ENCODE results near the gene SLU7.

SLU7 gene

GRCh38 chr5:160379511-160379910, 39.4 kb downstream of the SLU7 start:
- Histone ChIP-seq H3K18ac (ENCODE audit: low read length) (no peak overlapping the region), H3K4me2 (ENCODE audit: insufficient read depth, low read length, poor library complexity, severe bottlenecking) (no peak overlapping the region), H2AFZ (ENCODE audit: low read length) (no peak overlapping the region), H3K4me3 (ENCODE audit: low read length in 2 of 2) (no peak overlapping the region), H3K27ac (replicated peaks; ENCODE audit: low read length) (no peak overlapping the region), H3K27me3 (ENCODE audit: control insufficient read depth in 3 of 3, insufficient read depth in 3 of 3, low read depth in 1 of 3, low read length in 3 of 3) (no peaks in the 10 kb centered on the region), H3K23ac (ENCODE audit: low read depth, low read length, poor library complexity) (no peak overlapping the region), H2BK15ac (ENCODE audit: low read length) (no peak overlapping the region), H2BK12ac (ENCODE audit: low read length) (no peak overlapping the region), H3K14ac (ENCODE audit: low read length) (no peak overlapping the region), H2BK120ac (ENCODE audit: low read depth, low read length) (no peak overlapping the region), H3K9me3 (replicated peaks in 1 of 2; ENCODE audit: control insufficient read depth in 2 of 2, insufficient read depth in 1 of 2, low read depth in 1 of 2, low read length in 2 of 2) (no peaks in the 10 kb centered on the region), H2BK5ac (ENCODE audit: low read length) (no peak overlapping the region), H3K4ac (ENCODE audit: low read length) (no peak overlapping the region), H3K36me3 (replicated peaks in 1 of 2; ENCODE audit: control insufficient read depth in 2 of 2, insufficient read depth in 2 of 2, low read length in 2 of 2) (no peaks in the 10 kb centered on the region), H3K9ac (ENCODE audit: low read depth, low read length, poor library complexity) (no peak overlapping the region), H2AK5ac (ENCODE audit: low read depth, low read length) (no peak overlapping the region), H4K8ac (ENCODE audit: low read depth, low read length) (no peak overlapping the region), H4K91ac (ENCODE audit: low read depth, low read length, poor library complexity) (no peak overlapping the region), H3K4me1 (ENCODE audit: control insufficient read depth in 2 of 2, insufficient read depth in 1 of 2, low read depth in 1 of 2, low read length in 2 of 2) (peaks cover 0 to 7% of the 10 kb centered on the region in 2 donors), H3K79me1 (ENCODE audit: low read depth, low read length) (no peaks in the 10 kb centered on the region)
- DNase-seq (ENCODE audit: low spot score), result no peak
- WGBS, 2 donors (ENCODE audit: extremely low coverage in 2 of 2, insufficient read length in 2 of 2, insufficient replicate concordance in 1 of 2), result no CpG with 5 or more reads among the region's 4 CpGs

- H3K18ac ChIP-seq (ENCODE audit: low read length), result no peak overlapping the region
- H2BK5ac ChIP-seq (ENCODE audit: low read length), result no peak overlapping the region
- no peak overlapping the region for H2AFZ ChIP-seq (ENCODE audit: low read length)
- H4K91ac ChIP-seq (ENCODE audit: low read depth, low read length, poor library complexity), result no peak overlapping the region
- H3K14ac ChIP-seq (ENCODE audit: low read length), result no peak overlapping the region
- H2BK15ac ChIP-seq (ENCODE audit: low read length), result no peak overlapping the region
- no peak for DNase-seq (ENCODE audit: low spot score)
- WGBS, 2 donors (ENCODE audit: extremely low coverage in 2 of 2, insufficient read length in 2 of 2, insufficient replicate concordance in 1 of 2), result no CpG with 5 or more reads among the region's 2 CpGs
- no peak overlapping the region for H2AK5ac ChIP-seq (ENCODE audit: low read depth, low read length)
- H3K9me3 ChIP-seq (replicated peaks in 1 of 2; ENCODE audit: control insufficient read depth in 2 of 2, insufficient read depth in 1 of 2, low read depth in 1 of 2, low read length in 2 of 2), result no peaks in the 10 kb centered on the region
- H3K9ac ChIP-seq (ENCODE audit: low read depth, low read length, poor library complexity), result no peak overlapping the region
- H3K27me3 ChIP-seq (ENCODE audit: control insufficient read depth in 3 of 3, insufficient read depth in 3 of 3, low read depth in 1 of 3, low read length in 3 of 3), result no peaks in the 10 kb centered on the region
- H3K27ac ChIP-seq (replicated peaks; ENCODE audit: low read length), result no peak overlapping the region
- H3K79me1 ChIP-seq (ENCODE audit: low read depth, low read length), result no peaks in the 10 kb centered on the region
- no peak overlapping the region for H3K23ac ChIP-seq (ENCODE audit: low read depth, low read length, poor library complexity)
- no peak overlapping the region for H4K8ac ChIP-seq (ENCODE audit: low read depth, low read length)
- no peak overlapping the region for H3K4me2 ChIP-seq (ENCODE audit: insufficient read depth, low read length, poor library complexity, severe bottlenecking)
- H3K36me3 ChIP-seq (replicated peaks in 1 of 2; ENCODE audit: control insufficient read depth in 2 of 2, insufficient read depth in 2 of 2, low read length in 2 of 2), result no peaks in the 10 kb centered on the region
- peaks cover 0 to 7% of the 10 kb centered on the region in 2 donors for H3K4me1 ChIP-seq (ENCODE audit: control insufficient read depth in 2 of 2, insufficient read depth in 1 of 2, low read depth in 1 of 2, low read length in 2 of 2)
- no peak overlapping the region for H3K4me3 ChIP-seq (ENCODE audit: low read length in 2 of 2)
- no peak overlapping the region for H2BK120ac ChIP-seq (ENCODE audit: low read depth, low read length)
- no peak overlapping the region for H3K4ac ChIP-seq (ENCODE audit: low read length)
- H2BK12ac ChIP-seq (ENCODE audit: low read length), result no peak overlapping the region
These were observed 40.6 kb downstream of the SLU7 start for GRCh38 chr5:160378330-160378729.

GRCh38 chr5:160377651-160378050, 41.2 kb downstream of the SLU7 start:
- WGBS, 2 donors (ENCODE audit: extremely low coverage in 2 of 2, insufficient read length in 2 of 2, insufficient replicate concordance in 1 of 2), result no CpG with 5 or more reads among the region's 5 CpGs
- no peak overlapping the region for H4K91ac ChIP-seq (ENCODE audit: low read depth, low read length, poor library complexity)
- no peak overlapping the region for H3K4me2 ChIP-seq (ENCODE audit: insufficient read depth, low read length, poor library complexity, severe bottlenecking)
- no peaks in the 10 kb centered on the region for H3K36me3 ChIP-seq (replicated peaks in 1 of 2; ENCODE audit: control insufficient read depth in 2 of 2, insufficient read depth in 2 of 2, low read length in 2 of 2)
- H3K4me3 ChIP-seq (ENCODE audit: low read length in 2 of 2), result no peak overlapping the region
- H2BK12ac ChIP-seq (ENCODE audit: low read length), result no peak overlapping the region
- H2BK5ac ChIP-seq (ENCODE audit: low read length), result no peak overlapping the region
- H2BK15ac ChIP-seq (ENCODE audit: low read length), result no peak overlapping the region
- no peak for DNase-seq (ENCODE audit: low spot score)
- no peak overlapping the region for H3K23ac ChIP-seq (ENCODE audit: low read depth, low read length, poor library complexity)
- H2AK5ac ChIP-seq (ENCODE audit: low read depth, low read length), result no peak overlapping the region
- H2BK120ac ChIP-seq (ENCODE audit: low read depth, low read length), result no peak overlapping the region
- no peak overlapping the region for H3K14ac ChIP-seq (ENCODE audit: low read length)
- H4K8ac ChIP-seq (ENCODE audit: low read depth, low read length), result no peak overlapping the region
- no peak overlapping the region for H3K18ac ChIP-seq (ENCODE audit: low read length)
- no peaks in the 10 kb centered on the region for H3K79me1 ChIP-seq (ENCODE audit: low read depth, low read length)
- H3K9ac ChIP-seq (ENCODE audit: low read depth, low read length, poor library complexity), result no peak overlapping the region
- no peaks in the 10 kb centered on the region for H3K9me3 ChIP-seq (replicated peaks in 1 of 2; ENCODE audit: control insufficient read depth in 2 of 2, insufficient read depth in 1 of 2, low read depth in 1 of 2, low read length in 2 of 2)
- H3K27ac ChIP-seq (replicated peaks; ENCODE audit: low read length), result no peak overlapping the region
- peaks cover 0 to 7% of the 10 kb centered on the region in 2 donors for H3K4me1 ChIP-seq (ENCODE audit: control insufficient read depth in 2 of 2, insufficient read depth in 1 of 2, low read depth in 1 of 2, low read length in 2 of 2)
- H2AFZ ChIP-seq (ENCODE audit: low read length), result no peak overlapping the region
- no peak overlapping the region for H3K4ac ChIP-seq (ENCODE audit: low read length)
- H3K27me3 ChIP-seq (ENCODE audit: control insufficient read depth in 3 of 3, insufficient read depth in 3 of 3, low read depth in 1 of 3, low read length in 3 of 3), result no peaks in the 10 kb centered on the region

- Histone ChIP-seq H2AK5ac (ENCODE audit: low read depth, low read length) (no peak overlapping the region), H3K4ac (ENCODE audit: low read length) (no peak overlapping the region)
These were observed 42.5 kb downstream of the SLU7 start for GRCh38 chr5:160376416-160376815.

More at GRCh38 chr5:160376416-160376815, 42.5 kb downstream of the SLU7 start:
- Histone ChIP-seq H3K9ac (ENCODE audit: low read depth, low read length, poor library complexity) (no peak overlapping the region), H3K23ac (ENCODE audit: low read depth, low read length, poor library complexity) (no peak overlapping the region), H2AFZ (ENCODE audit: low read length) (no peak overlapping the region), H3K4me3 (ENCODE audit: low read length in 2 of 2) (no peak overlapping the region), H3K36me3 (replicated peaks in 1 of 2; ENCODE audit: control insufficient read depth in 2 of 2, insufficient read depth in 2 of 2, low read length in 2 of 2) (no peaks in the 10 kb centered on the region), H4K8ac (ENCODE audit: low read depth, low read length) (no peak overlapping the region), H2BK5ac (ENCODE audit: low read length) (no peak overlapping the region), H2BK15ac (ENCODE audit: low read length) (no peak overlapping the region), H3K4me1 (ENCODE audit: control insufficient read depth in 2 of 2, insufficient read depth in 1 of 2, low read depth in 1 of 2, low read length in 2 of 2) (peaks cover 0 to 7% of the 10 kb centered on the region in 2 donors), H3K4me2 (ENCODE audit: insufficient read depth, low read length, poor library complexity, severe bottlenecking) (no peak overlapping the region), H3K27me3 (ENCODE audit: control insufficient read depth in 3 of 3, insufficient read depth in 3 of 3, low read depth in 1 of 3, low read length in 3 of 3) (peaks cover 0 to 5% (median 0%) of the 10 kb centered on the region in 3 experiments), H4K91ac (ENCODE audit: low read depth, low read length, poor library complexity) (no peak overlapping the region), H2BK120ac (ENCODE audit: low read depth, low read length) (no peak overlapping the region), H3K18ac (ENCODE audit: low read length) (no peak overlapping the region), H3K27ac (replicated peaks; ENCODE audit: low read length) (no peak overlapping the region), H3K14ac (ENCODE audit: low read length) (no peak overlapping the region), H3K9me3 (replicated peaks in 1 of 2; ENCODE audit: control insufficient read depth in 2 of 2, insufficient read depth in 1 of 2, low read depth in 1 of 2, low read length in 2 of 2) (no peaks in the 10 kb centered on the region), H2BK12ac (ENCODE audit: low read length) (no peak overlapping the region), H3K79me1 (ENCODE audit: low read depth, low read length) (no peaks in the 10 kb centered on the region)
- no peak for DNase-seq (ENCODE audit: low spot score)
